Ovary (tissue), 3 donors: ENCODE measurements around the gene WDR7.

Source experiments
- EP300 ChIP-seq: sonication (generic); formaldehyde crosslinking; IDR thresholded peaks from one replicate; pipeline ENCODE4 v1.6.1; 2017; ENCODE audit warnings: antibody characterized with exemption
- POLR2A ChIP-seq: fragments of 450-650 bp; IDR thresholded peaks from one replicate; pipeline ENCODE4 v1.6.1; 2017; ENCODE audit warnings: antibody characterized with exemption, mild to moderate bottlenecking, moderate library complexity
- TF ChIP-seq, protein P1 (sequence below), 3 donors: fragments of 450-650 bp in 2 of 3; fragments of 200-600 bp in 1 of 3; IDR thresholded peaks; one replicate each; pipeline versions ENCODE4 v1.5.1 to v1.8.0; 2016 to 2022; ENCODE audit warnings: antibody characterized with exemption in 3 of 3, mild to moderate bottlenecking in 1 of 3
- donor health status: DM: no; HTN: no; CAD: no.

GRCh38 chr18:57023275-57023882 lies 372.2 kb downstream of the WDR7 start:
- TF ChIP-seq, protein P1, sequence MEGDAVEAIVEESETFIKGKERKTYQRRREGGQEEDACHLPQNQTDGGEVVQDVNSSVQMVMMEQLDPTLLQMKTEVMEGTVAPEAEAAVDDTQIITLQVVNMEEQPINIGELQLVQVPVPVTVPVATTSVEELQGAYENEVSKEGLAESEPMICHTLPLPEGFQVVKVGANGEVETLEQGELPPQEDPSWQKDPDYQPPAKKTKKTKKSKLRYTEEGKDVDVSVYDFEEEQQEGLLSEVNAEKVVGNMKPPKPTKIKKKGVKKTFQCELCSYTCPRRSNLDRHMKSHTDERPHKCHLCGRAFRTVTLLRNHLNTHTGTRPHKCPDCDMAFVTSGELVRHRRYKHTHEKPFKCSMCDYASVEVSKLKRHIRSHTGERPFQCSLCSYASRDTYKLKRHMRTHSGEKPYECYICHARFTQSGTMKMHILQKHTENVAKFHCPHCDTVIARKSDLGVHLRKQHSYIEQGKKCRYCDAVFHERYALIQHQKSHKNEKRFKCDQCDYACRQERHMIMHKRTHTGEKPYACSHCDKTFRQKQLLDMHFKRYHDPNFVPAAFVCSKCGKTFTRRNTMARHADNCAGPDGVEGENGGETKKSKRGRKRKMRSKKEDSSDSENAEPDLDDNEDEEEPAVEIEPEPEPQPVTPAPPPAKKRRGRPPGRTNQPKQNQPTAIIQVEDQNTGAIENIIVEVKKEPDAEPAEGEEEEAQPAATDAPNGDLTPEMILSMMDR (IDR thresholded peaks at IDR 0.05): no peak
- TF ChIP-seq POLR2A: no peak
- no peak for TF ChIP-seq EP300
